Cerebellar nuclear complex (tissue), 1 donor: Measurements from ENCODE around the gene FRMD5.

Source experiments
- DNase-seq, 2 experiments: peaks; one replicate each; lab custom pipeline; 2025; lab: John Stamatoyannopoulos, UW

The FRMD5 gene

GRCh38 chr15:44093836-44094235 is 101.2 kb downstream of the FRMD5 start:
- DNase-seq = no peak

DNA sequence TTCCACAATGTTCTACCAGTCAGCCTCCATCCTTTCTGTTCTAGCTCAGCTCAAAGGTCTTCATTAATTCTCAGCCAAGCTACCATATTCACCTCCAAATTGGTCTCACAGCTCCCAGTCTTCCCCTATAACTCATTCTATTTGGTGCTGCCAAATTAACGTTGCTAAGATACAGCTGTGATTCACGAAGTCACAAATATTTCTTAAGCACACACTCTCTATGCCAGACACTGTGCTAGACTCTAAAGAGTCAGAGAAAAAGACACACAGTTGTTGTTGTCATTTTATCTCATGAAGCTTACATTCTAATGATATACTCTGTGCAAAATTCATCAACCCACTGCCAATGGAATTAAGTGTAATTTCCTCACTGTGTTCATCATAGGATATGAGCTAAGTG is 102.8 kb downstream of the FRMD5 start:
- DNase-seq = no peak

DNA sequence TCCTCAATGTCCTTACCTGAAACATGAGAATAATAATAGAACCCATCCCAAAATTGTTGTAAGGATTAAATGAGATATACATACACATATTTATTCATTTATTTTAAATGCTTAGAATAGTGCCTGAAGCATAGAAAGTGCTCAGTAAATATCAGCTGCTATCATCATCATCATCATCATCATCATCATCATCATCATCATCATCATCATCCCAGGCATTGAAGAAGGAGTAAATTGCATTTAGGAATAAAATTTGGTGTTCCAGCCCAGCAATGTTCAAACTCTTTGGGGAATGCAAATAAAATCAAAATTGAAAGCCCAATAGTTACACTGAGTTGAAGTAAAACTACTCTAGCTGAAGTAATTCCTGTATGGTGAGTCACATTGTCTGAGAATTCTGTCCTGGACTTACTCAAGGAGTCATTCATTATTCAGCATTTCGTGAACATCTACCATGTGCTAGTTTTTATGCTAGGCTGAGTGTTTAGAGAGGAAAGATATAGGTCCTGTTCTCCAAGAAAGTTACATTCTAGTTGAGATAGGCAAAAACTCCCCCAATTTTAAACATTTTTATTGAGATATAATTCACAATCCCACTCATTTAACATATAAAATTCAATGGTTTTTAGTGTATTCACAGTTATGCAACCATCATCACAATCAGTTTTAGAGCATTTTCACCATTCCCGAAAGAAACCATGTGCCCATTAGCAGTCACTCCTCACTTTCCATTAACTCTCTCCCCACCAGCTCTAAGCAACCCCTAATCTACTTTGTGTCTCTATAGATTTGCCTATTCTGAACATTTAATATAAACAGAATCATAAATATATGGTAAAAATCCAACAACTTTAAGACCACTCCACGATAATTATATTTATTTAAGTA is 107.2 kb downstream of the FRMD5 start:
- no peak for DNase-seq

DNA sequence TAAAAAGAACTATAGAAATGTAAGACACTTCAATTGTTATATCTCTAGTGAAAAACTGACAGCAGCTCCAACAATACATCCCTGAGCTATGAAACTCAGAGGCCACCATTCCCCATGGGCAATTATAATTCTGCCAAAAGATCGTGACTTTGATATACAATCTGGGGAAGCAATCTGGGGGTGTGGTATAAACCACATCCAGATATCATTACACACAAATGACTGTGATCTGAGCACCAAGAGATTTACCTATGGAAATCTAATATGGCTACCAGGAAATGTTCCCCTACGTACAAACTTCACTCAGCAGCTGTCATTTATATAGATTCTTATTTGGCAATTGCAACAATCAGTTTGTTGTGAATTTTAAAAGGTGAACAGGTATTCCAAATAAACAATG is 110.3 kb downstream of the FRMD5 start:
- DNase-seq = no peak

DNA sequence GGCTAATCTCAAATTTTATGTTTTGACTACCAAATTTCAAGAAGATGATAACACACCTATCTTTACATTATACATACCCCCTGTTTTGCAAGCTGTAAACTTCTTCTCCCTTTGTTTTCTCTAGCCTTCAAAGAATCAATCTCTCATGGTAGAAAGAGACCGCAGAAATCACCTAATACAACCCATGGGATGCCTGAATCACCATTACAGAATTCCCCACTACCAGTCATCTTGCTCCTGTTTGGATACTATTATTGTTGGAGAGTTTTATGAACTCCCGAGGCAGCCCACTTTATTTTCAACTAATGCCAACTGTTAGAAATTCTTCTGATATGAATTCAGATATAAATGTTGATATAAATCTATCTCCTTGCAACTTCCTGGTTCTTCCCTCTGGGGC is 110.9 kb downstream of the FRMD5 start:
- DNase-seq = no peak

DNA sequence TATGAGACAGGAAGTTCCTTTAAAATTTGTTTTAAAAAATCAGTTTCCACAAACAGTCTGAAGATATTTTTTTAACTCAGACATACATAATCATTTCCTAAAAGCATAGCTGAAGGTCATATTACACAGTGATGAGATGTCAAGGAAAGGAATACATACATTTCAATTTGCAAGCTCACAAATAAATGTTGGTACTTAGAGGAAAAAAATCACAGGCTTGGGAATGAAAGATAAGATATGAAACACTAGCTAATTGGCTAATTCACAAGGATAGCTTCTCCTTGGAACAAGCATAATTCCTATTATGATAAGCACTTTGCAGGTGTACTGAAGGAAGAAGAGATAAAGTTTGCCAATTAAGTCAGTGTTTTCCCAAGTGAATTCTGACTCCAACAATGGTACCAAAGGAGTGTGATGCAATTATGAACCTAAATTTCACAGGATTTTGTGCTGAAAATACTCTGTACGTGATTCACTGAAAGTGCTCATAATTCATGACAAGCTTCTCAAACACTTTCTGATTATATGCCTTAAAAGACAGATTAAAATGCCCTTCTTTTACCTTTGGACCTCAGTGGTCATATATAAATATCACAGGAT is 112.4 kb downstream of the FRMD5 start:
- no peak for DNase-seq

DNA sequence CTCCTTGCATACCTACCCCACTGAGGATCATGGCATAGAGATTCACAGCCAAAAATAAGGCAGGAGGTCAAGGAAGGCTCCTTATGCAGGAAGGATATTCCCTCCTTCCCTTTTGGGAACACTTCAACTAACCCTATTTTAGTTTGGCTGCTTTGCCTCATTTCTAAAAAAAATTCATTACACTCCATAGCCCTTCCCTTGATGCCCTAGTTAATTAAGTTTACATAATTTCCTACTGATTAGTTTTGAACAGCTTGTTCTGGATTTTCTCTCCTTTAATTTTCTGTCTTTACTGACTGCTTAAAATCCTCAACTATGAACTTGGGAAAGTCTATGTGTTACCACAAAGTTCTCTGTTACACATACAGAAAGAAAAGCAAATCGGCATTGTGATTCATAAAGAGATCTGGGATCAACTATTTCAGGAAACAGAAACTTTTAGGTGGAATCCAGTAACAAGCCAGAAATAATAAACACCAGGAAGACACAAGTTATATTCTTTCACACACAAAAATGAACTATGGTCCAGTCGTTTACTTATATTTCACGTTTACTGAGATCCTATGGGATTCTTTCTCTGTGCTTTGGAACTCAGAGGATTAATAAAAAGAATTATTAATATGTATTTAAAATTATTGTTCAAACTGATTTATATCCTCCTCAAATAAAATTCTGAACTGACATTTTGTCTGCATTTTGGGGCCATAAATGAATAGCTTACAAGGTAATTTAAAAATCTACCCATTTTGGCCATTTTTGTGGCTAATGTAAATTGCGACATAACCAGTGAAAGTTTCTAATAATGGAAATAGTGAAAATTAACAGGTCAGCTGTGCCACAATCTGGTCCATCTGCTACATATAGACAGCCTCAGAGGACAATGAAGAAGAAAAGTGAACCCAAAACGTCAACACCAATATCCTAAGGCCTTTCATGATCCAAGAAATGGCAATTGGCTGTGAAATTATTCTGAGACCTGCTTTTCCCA is 113.8 kb downstream of the FRMD5 start:
- peak in 1 of 2 experiments; percentile 10 for DNase-seq

DNA sequence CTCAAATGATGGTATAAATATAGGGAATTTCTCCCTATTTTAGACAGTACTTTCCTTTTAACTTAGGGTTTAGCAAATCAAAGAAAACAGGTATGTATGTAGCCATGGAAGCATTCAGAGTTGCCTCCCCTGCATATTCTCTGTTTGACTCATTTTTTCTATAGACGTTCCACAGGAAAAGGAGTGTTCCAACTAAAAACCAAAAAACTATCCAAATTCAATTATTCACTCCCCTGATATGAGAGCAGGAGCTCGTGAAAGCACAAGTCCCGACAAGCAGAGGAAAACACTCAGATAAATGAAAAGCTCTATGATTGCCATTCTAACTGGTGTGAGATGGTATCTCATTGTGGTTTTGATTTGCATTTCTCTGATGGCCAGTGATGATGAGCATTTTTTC is 119.5 kb downstream of the FRMD5 start:
- no peak for DNase-seq

GRCh38 chr15:44069489-44069888 is 125.6 kb downstream of the FRMD5 start:
- DNase-seq = no peak

- DNase-seq = no peak
Observed at GRCh38 chr15:44068347-44068746, 126.7 kb downstream of the FRMD5 start.

DNA sequence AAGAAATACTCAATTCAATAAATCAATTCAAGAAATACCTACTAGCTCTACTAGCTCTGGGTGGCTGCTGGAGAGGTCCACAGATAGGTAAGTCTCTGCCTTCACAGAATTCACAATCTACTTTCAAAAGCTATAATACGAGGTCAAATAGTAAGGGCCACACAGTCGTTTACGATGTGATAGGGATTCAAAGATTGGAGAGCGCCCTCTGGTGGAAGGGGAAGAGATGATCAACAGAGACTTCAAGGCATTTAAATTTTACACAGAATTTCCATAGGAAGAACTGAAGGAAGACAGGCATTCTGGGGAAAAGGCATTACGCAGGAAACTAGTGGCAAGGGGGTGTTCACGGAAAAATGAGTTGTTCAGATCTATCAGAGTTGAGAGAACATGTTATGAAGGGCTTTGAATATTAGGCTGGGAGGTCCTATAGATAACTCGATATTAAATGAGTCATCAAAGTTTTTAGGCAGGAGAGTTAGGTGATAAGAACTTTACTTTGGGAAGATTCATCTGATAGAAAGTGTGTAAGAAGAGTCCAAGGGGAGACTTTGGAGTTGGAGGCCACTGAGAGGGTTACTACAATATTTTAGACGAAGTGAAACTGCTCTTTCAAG is 128.8 kb downstream of the FRMD5 start:
- no peak for DNase-seq

- DNase-seq = no peak
Observed at GRCh38 chr15:44064706-44065105, 130.4 kb downstream of the FRMD5 start.

GRCh38 chr15:44058126-44058525 is 136.9 kb downstream of the FRMD5 start:
- DNase-seq = no peak

DNA sequence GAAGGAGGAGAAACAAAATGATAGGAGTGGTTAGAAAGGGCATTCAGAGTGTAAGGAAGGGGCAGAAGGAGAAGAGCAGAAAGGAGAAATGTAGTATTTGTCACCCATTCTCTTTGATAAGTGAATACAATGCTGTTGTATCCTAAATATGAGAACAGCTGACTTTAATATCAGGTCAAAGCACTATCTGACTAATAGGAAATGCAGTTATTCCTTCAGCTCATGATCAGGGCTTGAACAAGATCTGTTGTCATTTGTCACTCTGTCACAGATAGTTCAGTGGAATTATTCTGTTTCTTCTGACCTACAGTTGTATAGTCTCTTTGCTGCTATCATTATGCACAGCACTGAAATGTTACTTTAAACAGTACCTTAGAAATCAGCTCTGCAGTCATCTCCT is 149.4 kb downstream of the FRMD5 start:
- DNase-seq = no peak

- no peak for DNase-seq
Observed at GRCh38 chr15:44045217-44045616, 149.9 kb downstream of the FRMD5 start.

DNA sequence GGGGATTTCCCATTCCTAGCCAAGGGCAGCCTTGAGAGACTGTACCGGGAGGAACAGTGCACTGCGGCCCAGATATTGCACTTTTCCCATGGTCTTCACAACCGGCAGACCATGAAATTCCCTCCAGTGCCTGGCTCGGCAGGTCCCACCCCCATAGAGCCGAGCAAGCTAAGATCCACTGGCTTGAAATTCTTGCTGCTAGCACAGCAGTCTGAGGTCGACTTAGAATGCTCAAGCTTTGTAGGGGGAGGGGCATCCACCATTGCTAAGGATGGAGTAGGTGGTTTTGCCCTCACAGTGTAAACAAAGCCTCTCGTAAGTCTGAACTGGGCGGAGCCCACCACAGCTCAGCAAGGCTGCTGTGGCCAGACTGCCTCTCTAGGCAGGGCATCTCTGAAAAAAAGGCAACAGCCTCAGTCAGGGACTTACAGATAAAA is 156.3 kb downstream of the FRMD5 start:
- DNase-seq = no peak

- peak in 1 of 2 experiments; percentile 1 for DNase-seq
Observed at GRCh38 chr15:44035781-44036699, 159.0 kb downstream of the FRMD5 start.

DNA sequence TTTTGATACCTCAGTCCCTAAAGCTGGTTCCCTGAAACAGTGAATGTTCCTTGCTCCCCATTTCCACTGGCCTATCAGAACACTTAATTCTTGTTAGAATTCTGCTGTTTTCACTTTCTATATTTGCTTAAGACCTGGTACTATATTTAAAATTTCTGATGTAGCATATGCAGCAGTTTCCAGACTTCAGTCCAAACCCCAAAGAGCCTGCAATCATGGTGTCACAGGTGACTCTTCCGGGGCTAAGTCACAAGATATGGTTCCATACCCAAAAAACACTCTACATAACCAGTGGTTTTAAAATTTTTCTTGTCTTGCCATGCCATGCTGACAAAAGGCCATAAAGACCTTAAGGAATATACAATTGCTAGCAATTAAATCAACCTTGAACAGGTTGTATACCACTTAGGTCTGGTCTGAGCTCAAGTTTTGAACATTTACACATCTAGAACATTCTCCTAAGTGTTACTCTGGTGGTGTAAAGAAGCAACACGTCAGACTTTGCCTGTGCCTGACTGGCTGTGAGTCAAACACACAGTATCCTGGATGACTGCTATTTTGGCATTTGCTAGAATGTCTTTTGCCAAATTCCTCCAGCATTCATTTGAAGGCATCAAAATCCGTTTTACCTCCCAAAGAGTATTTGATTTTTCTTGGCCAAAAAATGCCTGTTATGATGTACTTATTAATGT is 160.0 kb downstream of the FRMD5 start:
- peak in 1 of 2 experiments; percentile 19 for DNase-seq

- no peak for DNase-seq
Observed at GRCh38 chr15:44034334-44034733, 160.7 kb downstream of the FRMD5 start.

DNA sequence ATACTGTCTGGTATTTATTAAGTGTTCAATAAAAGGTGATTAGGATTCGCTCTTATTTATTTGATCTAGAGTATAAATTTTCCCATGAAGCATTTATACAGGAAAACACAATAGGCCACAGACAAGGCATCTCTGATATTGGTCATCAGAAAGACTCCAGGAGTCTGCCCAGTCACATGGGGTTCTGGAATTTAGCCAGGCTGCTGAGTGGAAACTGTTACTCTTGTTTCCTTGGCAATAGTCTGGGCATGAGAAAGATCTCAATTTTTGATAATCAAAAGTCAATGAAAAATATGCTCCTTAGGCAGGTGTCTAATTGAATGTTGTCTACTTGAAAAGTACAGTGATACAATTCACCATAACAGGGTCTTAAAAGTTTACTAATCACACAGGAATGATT is 161.2 kb downstream of the FRMD5 start:
- DNase-seq = no peak
